Natural killer cell (primary cell): ENCODE results near the gene NDST1. TPM values are rescaled to one million over a fixed set of nuclear protein-coding genes. Genes with fewer than 3 reads are reported as not detected.

Source experiments
- ATAC-seq, 3 donors: fragments of 150-1000 bp in 2 of 3; fragments of 200-7000 bp in 1 of 3; cut with Tn5 transposase; 1 replicate in 1 of 3; 2 replicates in 2 of 3; pipeline ENCODE4 v1.10.0; 2021; ENCODE audit warnings: mild to moderate bottlenecking in 2 of 3, moderate library complexity in 2 of 3
- DNase-seq, 2 donors: peaks; one replicate each; pipeline versions ENCODE4 v3.0.0 to v3.0.0-alpha.2; 2013 to 2021; ENCODE audit warnings: mixed read lengths in 1 of 2
- H3K27ac ChIP-seq: one replicate; pipeline ENCODE4 v1.5.1; 2013; ENCODE audit warnings: mild to moderate bottlenecking, low read length
- H3K27me3 ChIP-seq: one replicate; pipeline ENCODE4 v1.6.1; 2013; ENCODE audit warnings: low read length; ENCODE audit not compliant: control insufficient read depth, insufficient read depth
- H3K36me3 ChIP-seq: one replicate; pipeline ENCODE4 v1.6.1; 2013; ENCODE audit warnings: low read length; ENCODE audit not compliant: control insufficient read depth, insufficient read depth
- H3K4me1 ChIP-seq: one replicate; pipeline ENCODE4 v1.6.1; 2013; ENCODE audit warnings: low read length; ENCODE audit not compliant: control insufficient read depth, insufficient read depth
- H3K4me3 ChIP-seq: one replicate; pipeline ENCODE4 v1.5.1; 2013; ENCODE audit warnings: low read length
- H3K9me3 ChIP-seq: one replicate; pipeline ENCODE4 v1.6.1; 2013; ENCODE audit warnings: low read length; ENCODE audit not compliant: control insufficient read depth, insufficient read depth
- H3K27ac Mint-ChIP-seq, 2 donors: one replicate each; pipeline ENCODE4 v1.8.0; 2022; ENCODE audit warnings: mild to moderate bottlenecking in 2 of 2, mixed read lengths in 2 of 2, moderate library complexity in 1 of 2
- H3K27me3 Mint-ChIP-seq, 2 donors: one replicate each; pipeline ENCODE4 v1.8.0; 2022; ENCODE audit warnings: low read depth in 2 of 2, mixed read lengths in 2 of 2
- H3K36me3 Mint-ChIP-seq: one replicate; pipeline ENCODE4 v1.8.0; 2022; ENCODE audit warnings: mixed read lengths
- H3K4me1 Mint-ChIP-seq, 2 donors: one replicate each; pipeline ENCODE4 v1.8.0; 2022; ENCODE audit warnings: mixed read lengths in 2 of 2
- H3K4me3 Mint-ChIP-seq: one replicate; pipeline ENCODE4 v1.8.0; 2022; ENCODE audit warnings: mild to moderate bottlenecking, moderate library complexity, mixed read lengths
- H3K9me3 Mint-ChIP-seq, 2 donors: one replicate each; pipeline ENCODE4 v1.8.0; 2022; ENCODE audit warnings: mixed read lengths in 2 of 2
- WGBS: methylation state at CpG from one replicate; pipeline ENCODE4 v1.1.7; 2013; ENCODE audit warnings: missing lambda C conversion rate; ENCODE audit not compliant: insufficient coverage; 5-methylcytosine and 5-hydroxymethylcytosine counted together
- intact Hi-C: fragments of 100-400 bp; cut with micrococcal nuclease; formaldehyde crosslinking; loops from one replicate; pipeline ENCODE4 v1.14.2; 2022
- total RNA-seq, 4 donors: library from RNA; stranded (reverse); fragments of 120-200 nt in 1 of 4; gene quantifications; one replicate each; pipeline versions ENCODE4 v1.2.3 to v1.2.4, GENCODE V29; 2013 to 2022
- TF ChIP-seq, protein P1 (sequence below): fragments of 200-600 bp; IDR thresholded peaks from one replicate; pipeline ENCODE4 v1.8.0; 2022; ENCODE audit warnings: antibody characterized with exemption

NDST1 gene
- total RNA-seq, 3 donors from 2014 or later (not counting 1 experiment from before 2014, with no cell fraction given), result 2.8 to 12.3 (median 4.3) TPM

DNA sequence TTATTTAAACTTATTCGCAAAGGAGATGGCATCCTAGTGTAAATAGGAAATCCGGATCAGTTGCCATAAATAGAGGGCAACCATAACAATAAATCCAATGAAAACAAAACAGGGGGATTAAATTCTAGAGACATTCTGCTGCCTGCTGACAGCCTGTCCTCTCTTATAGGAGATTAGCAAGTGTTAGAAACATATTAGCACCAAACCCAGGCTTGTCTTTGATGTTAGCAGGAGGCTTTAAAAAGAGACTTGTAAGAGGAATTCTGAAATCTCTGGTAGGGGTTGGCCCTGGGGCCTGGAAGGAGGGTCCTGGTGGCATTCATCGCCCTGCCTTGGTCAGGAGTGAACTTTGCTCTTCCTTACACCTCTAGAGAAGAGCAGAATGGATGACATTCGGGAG is 21.6 kb downstream of the NDST1 start:
- Mint-ChIP-seq H3K27me3 (no peaks in the 10 kb centered on the region), H3K9me3 (no peaks in the 10 kb centered on the region), H3K4me3 (no peak overlapping the region), H3K27ac (no peak overlapping the region), H3K36me3 (no peaks in the 10 kb centered on the region), H3K4me1 (peaks cover 12 to 13% of the 10 kb centered on the region in 2 donors)
- intact Hi-C loops, result no loop called here
- DNase-seq (no peak), ATAC-seq (no peak)
- H3K27ac ChIP-seq, result no peak overlapping the region
- TF ChIP-seq, protein P1, sequence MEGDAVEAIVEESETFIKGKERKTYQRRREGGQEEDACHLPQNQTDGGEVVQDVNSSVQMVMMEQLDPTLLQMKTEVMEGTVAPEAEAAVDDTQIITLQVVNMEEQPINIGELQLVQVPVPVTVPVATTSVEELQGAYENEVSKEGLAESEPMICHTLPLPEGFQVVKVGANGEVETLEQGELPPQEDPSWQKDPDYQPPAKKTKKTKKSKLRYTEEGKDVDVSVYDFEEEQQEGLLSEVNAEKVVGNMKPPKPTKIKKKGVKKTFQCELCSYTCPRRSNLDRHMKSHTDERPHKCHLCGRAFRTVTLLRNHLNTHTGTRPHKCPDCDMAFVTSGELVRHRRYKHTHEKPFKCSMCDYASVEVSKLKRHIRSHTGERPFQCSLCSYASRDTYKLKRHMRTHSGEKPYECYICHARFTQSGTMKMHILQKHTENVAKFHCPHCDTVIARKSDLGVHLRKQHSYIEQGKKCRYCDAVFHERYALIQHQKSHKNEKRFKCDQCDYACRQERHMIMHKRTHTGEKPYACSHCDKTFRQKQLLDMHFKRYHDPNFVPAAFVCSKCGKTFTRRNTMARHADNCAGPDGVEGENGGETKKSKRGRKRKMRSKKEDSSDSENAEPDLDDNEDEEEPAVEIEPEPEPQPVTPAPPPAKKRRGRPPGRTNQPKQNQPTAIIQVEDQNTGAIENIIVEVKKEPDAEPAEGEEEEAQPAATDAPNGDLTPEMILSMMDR, result no peak
- H3K9me3 ChIP-seq, result no peaks in the 10 kb centered on the region
- peaks cover 9% of the 10 kb centered on the region for H3K4me1 ChIP-seq
- WGBS, result 94% methylated on average over 3 of the region's 4 CpGs
- no peak overlapping the region for H3K4me3 ChIP-seq
- no peaks in the 10 kb centered on the region for H3K36me3 ChIP-seq
- H3K27me3 ChIP-seq, result no peaks in the 10 kb centered on the region

DNA sequence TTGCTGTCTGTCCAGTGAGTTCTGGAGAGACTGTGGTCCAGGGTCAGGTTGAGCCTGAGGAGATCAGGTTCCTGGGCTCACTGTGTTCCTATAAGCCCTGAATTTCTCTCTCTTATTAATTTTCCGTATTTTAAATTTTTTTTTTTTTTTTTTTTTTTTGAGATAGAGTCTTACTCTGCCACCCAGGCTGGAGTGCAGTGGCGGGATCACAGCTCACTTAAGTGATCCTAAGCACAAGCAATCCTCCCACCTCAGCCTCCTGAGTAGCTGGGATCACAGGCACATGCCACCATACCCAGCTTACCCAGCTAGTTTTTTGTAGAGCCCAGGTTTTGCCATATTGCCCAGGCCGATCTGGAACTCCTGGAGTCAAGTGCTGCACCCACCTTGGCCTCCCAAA is 22.5 kb downstream of the NDST1 start:
- H3K4me1 Mint-ChIP-seq, result peaks cover 12 to 13% of the 10 kb centered on the region in 2 donors
- no peaks in the 10 kb centered on the region for H3K36me3 ChIP-seq
- no peak overlapping the region for H3K27ac ChIP-seq
- intact Hi-C loops, result no loop called here
- H3K27me3 Mint-ChIP-seq, result no peaks in the 10 kb centered on the region
- no peak overlapping the region for H3K27ac Mint-ChIP-seq
- H3K4me3 ChIP-seq, result no peak overlapping the region
- no peak overlapping the region for H3K4me3 Mint-ChIP-seq
- H3K27me3 ChIP-seq, result no peaks in the 10 kb centered on the region
- no peaks in the 10 kb centered on the region for H3K9me3 ChIP-seq
- WGBS, result 83% methylated on average over 3 of the region's 3 CpGs
- H3K4me1 ChIP-seq, result peaks cover 9% of the 10 kb centered on the region
- H3K36me3 Mint-ChIP-seq, result no peaks in the 10 kb centered on the region
- ATAC-seq, result no peak
- no peaks in the 10 kb centered on the region for H3K9me3 Mint-ChIP-seq
- DNase-seq, result no peak
- TF ChIP-seq, protein P1, result no peak

DNA sequence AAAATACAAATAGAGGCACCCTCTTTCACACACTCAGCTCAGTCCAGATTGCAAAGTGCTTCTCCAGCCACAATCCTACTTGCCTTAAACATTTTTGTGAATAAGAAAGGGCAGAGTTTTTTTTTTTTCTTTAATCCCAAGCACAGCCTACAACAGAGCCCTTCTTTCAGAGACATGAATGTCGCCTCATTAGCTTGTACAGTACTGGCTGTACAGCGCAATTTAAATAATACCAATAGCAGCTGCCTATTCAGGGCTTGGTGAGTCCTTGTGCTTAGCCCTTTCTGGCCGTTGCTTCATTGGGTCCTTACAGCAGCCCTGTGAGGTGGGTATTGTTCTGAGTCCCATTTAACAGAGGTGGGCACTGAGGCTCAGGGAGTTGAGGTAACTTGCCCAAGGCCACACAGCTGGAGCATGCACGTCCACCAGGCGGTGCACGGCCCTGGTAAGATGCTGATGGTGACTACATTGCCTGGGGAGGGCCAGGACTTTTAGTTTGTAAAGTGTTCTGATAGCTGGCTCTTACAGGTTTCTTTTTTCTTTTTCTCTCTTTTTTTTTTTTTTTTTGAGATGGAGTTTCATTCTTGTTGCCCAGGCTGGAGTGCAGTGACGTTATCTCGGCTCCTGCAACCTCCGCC is 23.1 kb downstream of the NDST1 start:
- H3K36me3 Mint-ChIP-seq, result no peaks in the 10 kb centered on the region
- H3K9me3 ChIP-seq, result no peaks in the 10 kb centered on the region
- H3K27me3 Mint-ChIP-seq, result no peaks in the 10 kb centered on the region
- DNase-seq (no peak), ATAC-seq (no peak)
- H3K36me3 ChIP-seq, result no peaks in the 10 kb centered on the region
- H3K4me1 Mint-ChIP-seq, result peaks cover 12 to 13% of the 10 kb centered on the region in 2 donors
- H3K27me3 ChIP-seq, result no peaks in the 10 kb centered on the region
- WGBS, result 95% methylated on average over 9 of the region's 9 CpGs
- H3K9me3 Mint-ChIP-seq, result no peaks in the 10 kb centered on the region
- no peak overlapping the region for H3K4me3 ChIP-seq
- H3K4me3 Mint-ChIP-seq, result no peak overlapping the region
- no peak overlapping the region for H3K27ac ChIP-seq
- H3K27ac Mint-ChIP-seq, result no peak overlapping the region
- peaks cover 9% of the 10 kb centered on the region for H3K4me1 ChIP-seq
- intact Hi-C loops, result no loop called here
- TF ChIP-seq, protein P1, result no peak

DNA sequence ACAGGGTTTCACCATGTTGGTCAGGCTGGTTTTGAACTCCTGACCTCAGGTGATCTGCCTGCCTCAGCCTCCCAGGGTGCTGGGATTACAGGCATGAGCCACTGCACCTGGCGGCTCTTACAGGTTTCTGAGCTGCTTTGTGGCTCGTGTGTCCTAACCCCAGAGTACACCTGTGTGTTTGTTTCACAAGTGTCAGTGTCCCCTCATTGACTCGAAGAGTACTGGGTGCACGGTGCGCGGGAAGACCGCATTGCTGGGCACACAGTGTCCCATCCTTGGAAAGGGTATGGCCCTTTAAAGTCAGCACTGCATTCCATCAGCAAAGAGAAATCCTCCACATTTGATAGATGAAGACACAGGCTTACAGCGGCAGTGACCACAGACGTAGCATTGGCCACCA is 23.8 kb downstream of the NDST1 start:
- H3K27ac Mint-ChIP-seq, result no peak overlapping the region
- intact Hi-C loops, result no loop called here
- H3K4me1 Mint-ChIP-seq, result peaks cover 9% of the 10 kb centered on the region in 2 donors
- H3K36me3 Mint-ChIP-seq, result no peaks in the 10 kb centered on the region
- TF ChIP-seq, protein P1, result no peak
- Histone ChIP-seq H3K36me3 (no peaks in the 10 kb centered on the region), H3K4me3 (no peak overlapping the region), H3K27ac (no peak overlapping the region), H3K27me3 (no peaks in the 10 kb centered on the region), H3K4me1 (peaks cover 9% of the 10 kb centered on the region), H3K9me3 (no peaks in the 10 kb centered on the region)
- H3K9me3 Mint-ChIP-seq, result no peaks in the 10 kb centered on the region
- H3K4me3 Mint-ChIP-seq, result no peak overlapping the region
- ATAC-seq (no peak), DNase-seq (no peak)
- H3K27me3 Mint-ChIP-seq, result no peaks in the 10 kb centered on the region
- WGBS, result 88% methylated on average over 9 of the region's 9 CpGs
